CD4-positive, alpha-beta T cell treated with Interleukin-17A for 4 hours (primary cell): ENCODE measurements around the gene DCN.
"Not testable (repeated sequence)": the region's sequence is repeated elsewhere in the genome, so short reads cannot be mapped to it uniquely, and the experiment has no call there.

Experiments used
- DNase-seq: peaks from one replicate; pipeline ENCODE4 v3.0.0-alpha.2; 2020; ENCODE audit warnings: mixed read lengths

Gene DCN, protein sequence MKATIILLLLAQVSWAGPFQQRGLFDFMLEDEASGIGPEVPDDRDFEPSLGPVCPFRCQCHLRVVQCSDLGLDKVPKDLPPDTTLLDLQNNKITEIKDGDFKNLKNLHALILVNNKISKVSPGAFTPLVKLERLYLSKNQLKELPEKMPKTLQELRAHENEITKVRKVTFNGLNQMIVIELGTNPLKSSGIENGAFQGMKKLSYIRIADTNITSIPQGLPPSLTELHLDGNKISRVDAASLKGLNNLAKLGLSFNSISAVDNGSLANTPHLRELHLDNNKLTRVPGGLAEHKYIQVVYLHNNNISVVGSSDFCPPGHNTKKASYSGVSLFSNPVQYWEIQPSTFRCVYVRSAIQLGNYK

DNA sequence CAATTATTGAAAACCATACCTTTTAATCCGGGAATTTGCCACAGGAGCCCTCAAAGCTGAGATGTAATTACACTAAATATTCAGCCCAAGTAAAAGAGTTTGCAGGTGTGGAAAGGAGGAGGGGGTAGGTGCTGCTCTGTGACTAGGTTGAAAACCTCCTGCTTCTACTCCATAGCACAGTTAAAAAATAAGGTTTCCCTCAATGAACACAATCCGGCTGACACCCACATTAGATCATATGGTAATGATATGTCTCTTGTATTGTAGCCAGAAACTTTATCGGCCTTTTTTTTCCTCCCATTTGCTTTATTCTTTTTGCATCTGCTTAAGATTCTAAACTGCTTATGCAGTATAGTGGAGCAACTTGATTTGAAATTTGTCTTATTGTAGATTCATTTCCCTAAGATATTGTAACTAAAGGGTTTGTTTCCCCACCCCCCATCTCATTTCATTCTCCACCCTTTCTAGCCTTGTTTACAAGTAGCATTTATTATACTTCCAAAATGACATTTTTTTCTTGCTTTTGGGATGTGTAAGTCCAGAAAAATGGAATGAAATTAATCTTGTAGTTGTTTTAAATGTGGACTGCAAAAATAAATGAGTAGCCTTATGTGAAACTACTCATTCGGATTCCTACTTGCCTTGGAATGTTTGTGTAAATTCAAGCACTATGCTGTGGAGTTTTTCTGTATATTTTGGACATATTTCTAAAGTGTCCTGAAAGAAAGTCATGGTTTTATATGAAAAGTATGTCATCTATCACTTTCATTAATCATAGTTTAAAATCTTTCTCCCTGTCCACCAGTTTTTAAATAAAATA is at the start of gene DCN:
TSS of gene DCN (minus strand) at position 182 of the 820 bp plus-strand sequence. CDS start 4,265 bp downstream, outside the sequence.
- no peak for DNase-seq

DNA sequence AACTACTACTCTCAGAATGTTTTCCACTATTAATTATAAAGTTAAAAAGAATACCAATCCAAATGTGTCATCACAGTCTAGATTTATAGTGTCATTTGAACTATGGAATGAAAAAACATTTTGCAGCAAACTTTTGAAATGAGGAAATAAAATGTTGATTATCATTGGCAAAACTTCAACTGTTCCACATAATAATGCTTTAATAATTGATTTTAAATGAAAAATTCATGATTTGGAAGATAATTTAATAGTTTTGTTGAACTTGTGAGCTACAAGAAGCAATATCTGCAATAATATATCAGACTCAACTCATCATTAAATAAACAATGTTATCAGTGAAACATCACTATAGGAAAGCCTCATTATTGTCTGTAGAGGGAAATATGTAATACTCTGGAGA is 48.2 kb upstream of the DCN start:
- no peak for DNase-seq

DNA sequence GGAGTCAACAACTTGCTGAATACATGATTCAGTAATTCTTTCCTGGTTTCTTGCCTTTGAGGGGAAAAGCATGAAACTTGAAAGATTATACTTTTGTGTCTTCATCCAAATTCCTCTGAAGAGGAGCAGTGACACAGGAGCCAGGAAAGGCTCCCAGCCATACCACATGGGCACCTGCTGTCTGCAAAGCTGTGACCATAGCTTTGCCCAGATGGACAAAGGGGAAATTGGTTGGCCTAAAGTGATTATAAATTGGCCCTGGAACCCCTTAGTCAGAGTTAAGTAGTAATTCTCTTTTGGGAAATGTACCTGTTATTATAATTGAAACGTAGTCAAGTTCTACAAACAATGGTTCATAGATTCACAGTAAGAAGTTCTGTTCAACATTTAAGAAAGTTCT is 44.3 kb upstream of the DCN start:
- no peak for DNase-seq

DNA sequence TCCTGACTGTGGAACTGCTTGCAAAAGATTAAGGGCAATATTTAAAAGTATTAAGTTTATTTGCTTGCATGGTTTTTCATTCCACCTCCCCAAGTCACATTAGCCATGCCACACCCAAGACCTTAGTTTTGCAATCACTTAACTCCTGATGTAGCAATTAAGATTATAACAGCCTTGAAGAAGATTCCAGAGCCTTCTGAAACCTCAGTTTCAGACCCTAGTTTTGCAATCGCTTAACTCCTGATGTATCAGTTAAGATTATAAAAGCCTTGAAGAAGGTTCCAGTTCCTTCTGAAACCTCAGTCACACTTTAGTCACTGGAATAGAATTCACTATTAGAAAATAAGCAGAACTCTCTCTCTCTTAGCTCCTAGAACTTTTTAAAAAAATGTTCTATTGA is 42.7 kb upstream of the DCN start:
- no peak for DNase-seq

DNA sequence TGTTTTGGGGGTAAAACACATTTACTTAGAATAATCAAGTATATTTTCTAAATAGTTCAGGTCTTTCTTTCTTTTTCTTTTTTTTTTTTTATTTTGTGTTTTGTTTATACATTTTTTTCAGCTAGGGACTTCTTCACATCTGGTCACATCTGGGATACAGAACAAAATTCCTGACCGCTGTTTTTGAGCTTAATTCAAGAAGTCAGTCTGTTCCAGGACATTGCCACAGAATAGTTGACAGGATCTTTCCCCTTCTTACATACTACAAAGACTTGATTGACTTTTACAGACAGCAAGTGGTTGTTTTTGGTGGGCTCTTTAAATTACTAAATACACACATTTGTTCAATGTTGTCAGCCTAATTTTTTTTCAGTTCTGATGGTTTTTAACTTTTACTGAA is 41.8 kb upstream of the DCN start:
- DNase-seq, result no peak

DNA sequence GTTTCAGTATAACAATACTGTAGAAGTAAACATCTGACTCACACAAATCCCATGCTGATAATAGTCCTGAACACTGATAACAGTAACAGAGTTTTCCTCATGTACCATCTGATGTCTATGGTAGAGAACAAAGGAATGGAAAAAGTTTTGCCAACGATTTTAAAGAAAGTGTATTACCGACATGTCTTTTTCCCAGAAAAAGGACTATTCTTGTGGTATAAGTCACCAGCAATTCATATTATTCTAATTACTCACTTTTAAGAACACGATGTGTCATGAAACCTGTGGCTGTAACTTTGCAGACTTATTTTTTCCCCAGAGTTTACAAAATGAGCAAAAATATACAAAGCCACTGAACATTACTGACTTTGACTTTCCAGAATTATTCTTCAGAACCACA is 40.1 kb upstream of the DCN start:
- DNase-seq, result no peak

DNA sequence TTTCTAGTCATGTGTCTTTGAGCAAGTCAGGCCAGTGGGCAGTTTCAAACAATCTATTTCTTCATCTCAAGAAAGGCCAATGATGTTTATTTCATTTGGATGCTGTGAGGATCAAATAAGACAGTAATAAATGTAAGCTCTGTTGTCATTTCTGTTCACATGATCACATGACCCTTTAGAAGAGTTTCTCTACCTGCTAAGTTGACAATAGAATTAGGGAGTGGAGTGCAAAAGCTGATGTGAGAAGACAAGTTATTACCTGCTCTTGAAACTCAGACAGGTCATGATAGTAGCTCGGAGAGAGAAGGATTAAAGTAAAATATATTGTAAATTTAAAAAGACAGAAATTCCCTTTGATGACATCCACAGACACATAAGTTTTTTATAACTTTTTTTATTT is 37.3 kb upstream of the DCN start:
- no peak for DNase-seq

DNA sequence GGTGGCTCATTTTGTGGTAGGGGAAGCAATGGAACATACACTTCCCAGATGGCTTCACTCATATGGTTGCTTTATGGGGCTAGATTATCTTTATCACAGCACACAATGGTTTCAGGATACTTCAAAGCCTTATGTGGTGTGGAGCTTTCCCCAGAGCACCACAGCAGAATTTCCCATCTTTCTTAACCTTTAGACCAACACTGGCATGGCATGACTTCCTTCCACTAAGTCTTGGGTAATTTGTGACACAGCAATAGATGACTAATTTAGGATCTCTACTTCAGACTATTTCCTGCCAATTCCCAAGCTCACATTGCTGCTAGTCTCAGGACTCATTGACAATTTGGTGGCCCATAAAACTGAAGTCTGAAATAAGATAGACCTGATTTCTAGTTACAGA is 36.9 kb upstream of the DCN start:
- no peak for DNase-seq

DNA sequence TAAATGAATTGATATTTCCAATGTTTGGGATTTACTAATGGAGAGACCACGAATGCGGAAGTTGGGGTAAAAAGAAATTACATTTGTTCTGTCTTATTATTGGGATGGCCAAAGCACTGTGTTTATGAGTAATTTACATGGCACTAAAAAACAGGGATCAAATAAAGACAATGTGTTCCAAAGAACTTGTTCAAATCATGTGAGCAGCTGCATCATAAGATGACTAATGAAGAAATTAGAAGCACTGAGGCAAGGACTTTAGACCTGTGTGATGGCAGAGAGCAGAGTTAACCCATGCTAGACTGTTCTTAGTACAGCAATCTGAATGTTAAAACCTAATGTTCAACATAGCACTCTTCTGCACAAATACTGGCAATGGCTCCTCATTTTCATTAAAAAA is 34.3 kb upstream of the DCN start:
- DNase-seq, result no peak

DNA sequence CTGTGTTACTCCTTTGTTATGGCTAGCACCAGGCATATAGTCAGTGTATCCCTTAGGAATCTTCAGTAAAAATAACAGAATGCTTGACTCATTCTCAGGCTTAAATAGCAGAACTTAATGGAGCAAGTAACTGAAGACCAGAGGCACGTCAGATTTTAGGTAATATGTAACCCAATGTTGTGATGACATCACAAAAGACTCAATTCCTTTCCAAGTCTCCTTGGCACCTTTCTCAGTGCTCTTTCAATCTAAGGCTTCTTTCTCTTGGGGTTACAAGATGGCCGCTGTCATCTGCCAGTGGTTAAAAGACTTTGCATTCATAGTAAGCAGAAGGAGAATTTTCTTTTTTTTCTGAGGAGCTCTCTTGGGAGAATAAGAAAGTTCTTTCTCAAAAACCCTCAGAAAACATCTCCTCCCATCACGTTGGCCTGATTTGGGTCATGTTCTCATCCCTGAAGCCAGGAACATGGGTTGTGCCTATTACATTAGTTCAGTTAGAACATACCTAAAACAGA is 33.4 kb upstream of the DCN start:
- no peak for DNase-seq

DNA sequence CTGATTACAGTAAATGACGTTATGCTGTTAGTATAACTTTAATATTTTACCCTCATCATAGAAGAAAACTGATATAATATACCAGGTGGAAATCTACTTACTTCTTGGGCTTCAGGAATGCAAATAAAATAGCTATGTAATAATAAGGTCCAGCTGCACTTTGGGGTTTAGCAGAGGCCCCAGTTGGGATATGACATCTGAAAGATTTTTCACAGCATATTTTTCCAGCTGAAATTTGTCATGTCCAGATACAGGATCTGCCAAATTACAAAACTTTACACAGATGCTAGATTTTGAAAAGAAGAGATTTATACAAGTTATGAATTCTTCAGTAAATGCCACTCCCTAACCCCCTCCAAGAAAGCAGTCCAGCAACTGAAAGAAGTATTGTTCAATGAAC is 29.2 kb upstream of the DCN start:
- DNase-seq, result no peak

DNA sequence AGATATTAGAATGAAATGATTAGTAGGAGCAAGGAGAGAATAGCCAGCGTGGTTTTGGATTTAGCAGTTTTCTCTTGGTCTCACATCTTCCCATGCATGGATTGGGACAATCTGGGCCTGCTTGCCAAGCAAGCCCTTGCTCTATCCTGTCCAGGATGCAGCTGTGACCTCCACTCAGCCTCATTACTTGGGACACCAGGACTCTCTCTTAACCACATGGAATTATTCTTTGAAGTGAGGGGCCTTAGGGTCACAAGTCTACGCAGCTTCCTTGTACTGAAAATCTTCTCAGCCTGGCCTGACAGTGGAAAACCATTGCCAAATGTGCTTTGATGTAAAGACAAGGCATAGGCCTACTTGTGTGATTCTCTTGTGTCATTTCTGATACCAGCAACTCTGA is 28.0 kb upstream of the DCN start:
- no peak for DNase-seq

DNA sequence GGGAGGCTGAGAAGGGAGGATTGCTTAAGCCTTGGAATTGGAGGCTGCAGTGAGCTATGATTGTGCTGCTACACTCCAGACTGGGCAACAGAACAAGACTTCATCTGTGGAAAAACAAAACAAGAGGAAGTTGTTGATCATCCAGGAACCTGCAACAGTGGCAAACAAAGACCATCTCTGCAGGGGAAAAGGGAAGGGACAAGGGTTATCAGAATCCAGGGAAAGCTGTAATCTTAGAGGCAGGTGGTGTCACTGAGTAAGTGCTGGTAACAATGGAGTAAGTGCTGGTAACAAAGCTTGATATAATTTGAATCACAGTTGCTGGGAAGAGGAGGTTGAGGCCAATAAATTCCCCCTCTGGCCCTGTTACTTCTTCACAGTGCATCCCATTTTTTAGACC is 27.5 kb upstream of the DCN start:
- no peak for DNase-seq

DNA sequence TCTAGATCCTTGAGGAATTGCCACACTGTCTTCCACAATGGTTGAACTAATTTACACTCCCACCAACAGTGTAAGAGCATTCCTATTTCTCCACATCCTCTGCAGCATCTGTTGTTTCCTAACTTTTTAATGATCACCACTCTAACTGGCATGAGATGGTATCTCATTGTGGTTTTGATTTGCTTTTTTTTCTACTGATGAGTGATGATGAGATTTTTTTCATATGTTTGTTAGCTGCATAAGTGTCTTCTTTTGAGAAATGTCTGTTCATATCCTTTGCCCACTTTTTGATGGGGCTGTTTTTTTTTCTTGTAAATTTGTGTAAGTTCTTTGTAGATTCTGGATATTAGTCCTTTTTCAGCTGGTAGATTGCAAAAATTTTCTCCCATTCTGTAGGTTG is 24.7 kb upstream of the DCN start:
- DNase-seq, result not testable (repeated sequence)

DNA sequence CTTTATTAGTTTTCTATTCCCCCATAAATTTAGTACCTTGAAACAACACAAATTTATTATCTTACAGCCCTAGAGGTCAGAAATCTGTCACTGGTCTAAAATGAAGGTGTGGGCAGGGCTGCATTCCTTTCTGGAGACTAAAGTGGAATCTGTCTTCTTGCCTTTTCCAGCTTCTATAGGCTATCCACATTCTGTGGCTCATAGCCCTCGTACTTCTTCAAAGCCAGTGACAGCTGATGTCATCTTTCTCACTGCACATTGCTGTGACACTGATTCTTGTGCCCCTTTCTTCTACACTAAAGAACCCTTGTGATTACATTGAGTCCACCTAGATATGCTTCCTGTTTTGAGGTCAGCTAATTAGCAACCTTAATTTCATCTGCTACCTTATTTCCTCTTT is 23.2 kb upstream of the DCN start:
- no peak for DNase-seq

DNA sequence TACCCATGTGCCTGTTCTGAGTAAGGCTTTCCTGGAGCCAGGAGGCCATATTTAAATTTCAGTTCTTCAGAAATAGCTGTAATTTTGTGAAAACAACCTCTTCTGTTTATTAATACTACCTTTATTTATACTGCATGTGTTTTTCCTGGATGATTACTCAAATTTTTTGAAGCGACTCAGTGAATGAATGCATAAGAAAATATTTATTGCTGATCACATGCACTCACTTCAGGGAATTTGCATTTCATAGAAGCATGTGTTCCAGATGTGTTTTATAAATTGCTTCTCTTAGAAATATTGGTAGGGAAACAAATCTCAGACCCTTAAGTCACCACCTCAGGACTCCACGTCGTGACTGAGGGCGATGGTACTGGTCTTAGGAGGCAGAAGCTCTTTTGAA is 21.8 kb upstream of the DCN start:
- DNase-seq, result no peak

DNA sequence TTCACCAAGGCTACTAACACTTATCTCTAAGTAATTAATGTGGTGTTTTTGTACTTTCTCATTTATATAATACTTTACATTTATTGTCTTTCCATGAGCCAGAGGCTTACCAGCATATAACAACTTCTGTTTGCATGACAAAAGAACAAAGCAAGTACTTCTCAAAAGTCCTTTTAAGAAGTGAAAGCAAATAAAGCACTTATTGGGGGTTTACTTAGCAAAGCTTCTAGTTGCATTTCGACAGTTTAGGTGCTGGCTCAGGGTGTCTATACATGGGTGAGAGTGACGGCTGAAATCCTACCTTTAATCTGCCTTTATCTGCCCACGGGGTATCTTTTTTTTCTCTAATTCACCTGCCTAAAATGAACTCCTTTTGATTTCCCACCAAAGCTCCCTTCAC is 21.0 kb upstream of the DCN start:
- no peak for DNase-seq

DNA sequence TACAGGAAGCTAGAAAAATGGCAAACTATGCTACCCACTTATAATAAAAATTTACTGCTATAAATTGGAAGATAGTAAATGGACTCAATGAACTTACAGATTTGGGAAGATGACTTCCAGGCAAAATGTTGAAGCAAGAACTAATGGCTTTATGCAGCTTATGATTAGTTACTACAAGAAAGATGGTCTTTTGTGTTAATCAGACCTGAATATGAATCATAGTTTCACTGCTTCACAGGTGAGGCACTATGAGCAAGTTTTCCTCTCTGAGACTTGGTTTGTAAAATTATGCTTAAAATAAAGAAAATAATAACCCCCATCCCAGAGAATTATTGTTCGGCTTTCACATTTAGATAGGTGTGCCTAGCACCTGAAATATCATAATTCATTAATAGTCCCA is 19.8 kb upstream of the DCN start:
- no peak for DNase-seq

DNA sequence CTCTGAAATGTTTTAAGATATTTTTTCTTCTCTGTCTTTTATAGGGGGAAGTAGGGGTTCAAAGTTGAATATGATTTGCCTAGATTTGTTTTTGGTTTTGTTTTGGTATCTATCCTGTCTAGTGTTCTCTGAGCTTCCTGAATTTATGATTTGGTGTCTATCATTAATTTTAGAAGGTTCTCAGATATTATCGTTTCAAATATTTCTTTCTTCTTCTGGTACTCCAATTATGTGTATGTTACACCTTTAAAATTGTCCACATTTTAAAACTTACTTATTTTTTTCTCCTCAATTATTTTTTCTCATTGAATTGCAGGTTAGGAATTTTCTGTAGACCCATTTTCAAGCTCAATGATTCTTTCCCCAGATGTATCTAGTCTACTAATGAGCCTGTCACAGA is 13.8 kb upstream of the DCN start:
- no peak for DNase-seq

DNA sequence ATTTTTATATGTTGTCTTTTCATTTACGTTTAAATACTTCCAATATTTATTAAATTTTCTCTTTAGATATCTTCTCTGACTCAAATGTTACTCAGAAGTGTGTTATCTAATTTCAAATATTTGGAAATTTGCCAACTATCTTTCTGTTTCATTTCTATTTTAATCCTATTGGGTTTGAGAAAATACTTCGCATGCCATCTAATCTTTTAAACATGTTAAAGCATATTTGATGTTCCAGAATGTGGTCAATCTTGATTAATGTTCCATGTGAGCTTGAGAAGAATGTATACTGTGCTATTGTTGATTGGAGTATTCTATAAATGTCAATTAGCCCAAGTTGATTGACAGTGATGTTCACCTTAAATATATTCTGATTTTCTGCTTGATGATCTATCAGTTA is 11.9 kb upstream of the DCN start:
- DNase-seq, result no peak

DNA sequence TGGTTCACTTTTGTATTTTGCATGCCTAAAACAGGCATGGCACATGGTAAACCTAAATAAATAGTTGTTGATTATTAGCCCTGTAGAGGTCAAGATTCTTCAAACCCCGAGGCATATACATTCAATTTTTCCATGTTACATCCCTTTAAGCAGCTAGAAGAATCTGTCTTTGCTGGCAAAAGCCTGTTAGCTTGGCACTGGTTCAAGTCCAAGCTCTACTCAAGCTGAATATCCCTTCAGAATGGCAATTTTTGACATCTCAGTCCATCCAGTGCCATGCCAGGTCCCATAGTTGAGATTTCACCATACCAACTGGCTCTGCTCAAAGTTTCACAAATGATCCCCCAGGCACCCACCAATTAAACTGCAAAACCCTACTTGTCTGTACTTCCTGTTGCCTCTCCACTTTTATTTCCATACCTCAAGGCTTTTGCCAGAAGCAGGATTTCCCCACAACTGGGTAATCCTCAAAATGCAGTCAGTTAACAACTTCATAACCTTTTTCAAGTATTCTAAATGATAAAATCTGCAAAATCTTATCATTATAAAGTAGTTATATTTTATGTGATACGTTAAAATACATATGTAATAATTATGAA is 9.0 kb upstream of the DCN start:
- no peak for DNase-seq

DNA sequence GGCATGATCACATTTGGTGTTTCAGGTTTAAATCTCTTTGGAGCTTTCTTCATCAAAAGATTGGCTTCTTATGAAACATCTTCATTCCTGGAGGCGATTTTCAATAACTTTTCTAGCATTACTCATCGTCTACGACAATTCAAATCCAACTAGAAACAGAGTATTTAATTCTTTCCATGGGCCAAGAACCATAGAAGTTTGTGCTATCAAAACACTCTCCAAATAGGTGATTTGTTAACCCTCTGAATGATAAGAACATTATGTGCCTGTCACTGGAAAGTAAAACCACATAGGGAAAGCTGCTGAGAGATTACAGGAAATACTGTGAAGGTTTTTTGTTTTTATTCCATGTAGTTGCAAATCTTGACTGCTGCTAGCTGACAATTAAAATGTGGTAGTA is 6.9 kb upstream of the DCN start:
- DNase-seq, result no peak

DNA sequence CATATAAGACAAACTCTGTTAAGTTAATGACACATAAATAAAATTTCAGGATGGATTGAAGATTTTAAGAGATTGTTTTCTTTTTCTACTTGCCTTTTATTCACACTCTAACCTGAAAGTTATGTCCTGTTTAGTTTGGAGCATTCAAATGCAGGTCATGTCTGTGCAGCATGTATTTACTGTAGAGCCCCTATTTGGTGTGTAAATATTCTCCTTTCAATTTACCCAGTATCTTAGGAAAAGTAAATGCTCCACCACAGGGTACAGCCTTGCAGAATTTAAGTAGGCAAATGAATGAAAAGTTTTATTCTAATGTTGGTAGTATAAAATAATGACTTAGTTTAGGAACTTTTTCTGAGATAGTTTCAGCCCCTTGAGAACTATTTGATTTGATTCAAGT is 6.2 kb upstream of the DCN start:
- DNase-seq, result no peak

DNA sequence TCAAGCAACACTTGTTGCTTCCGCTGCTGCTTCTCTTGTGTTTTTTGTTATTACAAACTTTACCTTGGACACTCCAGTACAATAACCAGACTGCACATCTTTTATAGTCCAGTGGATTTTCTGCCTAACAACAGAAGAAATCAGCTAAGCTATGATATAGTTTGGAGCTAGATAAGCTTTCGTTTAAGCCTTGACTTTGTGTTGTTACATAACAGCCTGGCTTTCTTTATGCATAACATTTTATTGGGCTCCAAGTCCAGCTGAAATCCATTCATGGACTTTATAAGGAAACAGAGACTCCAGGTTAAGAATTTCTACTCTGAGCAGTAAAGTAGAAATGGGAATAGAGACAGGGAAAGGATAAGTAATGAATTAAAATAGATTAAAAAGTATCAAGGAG is 3.5 kb upstream of the DCN start:
- no peak for DNase-seq
